ENCODE measurements around the gene NET1. TPM values are rescaled to one million over a fixed set of nuclear protein-coding genes. Genes with fewer than 3 reads are reported as not detected.

The NET1 gene
- total and polyA plus RNA-seq, 9 donors, result 31.0 to 79.2 (median 51.0) TPM

DNA sequence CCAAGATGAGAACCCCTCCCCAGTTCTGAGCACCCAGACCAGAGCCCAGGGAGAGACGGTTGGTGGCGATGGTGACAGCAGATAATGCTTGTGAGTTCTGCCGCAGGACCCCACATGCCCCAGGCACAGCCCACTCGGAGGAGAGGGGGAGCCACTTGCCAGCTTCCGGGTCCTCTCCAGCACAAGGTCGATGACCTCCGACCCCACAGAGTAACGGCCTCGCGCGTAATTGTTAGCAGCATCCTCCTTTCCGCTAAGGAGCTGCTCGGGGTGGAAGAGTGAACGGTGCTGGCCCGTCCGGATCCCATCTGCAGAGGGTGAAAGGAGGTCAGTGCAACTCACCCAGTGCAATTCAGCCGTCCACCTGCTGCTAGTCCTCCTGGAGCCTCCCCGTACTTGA is 17.2 kb upstream of the NET1 start:
- DNase-seq, result no peak
- H3K27ac ChIP-seq, result no peak overlapping the region
- no peak overlapping the region for H3K4me3 ChIP-seq
- H3K36me3 ChIP-seq, result no peaks in the 10 kb centered on the region
- H3K9me3 ChIP-seq, result no peaks in the 10 kb centered on the region
- WGBS, 3 donors, result 84 to 90% (median 87%) methylated on average over 18 of the region's 18 CpGs
- intact Hi-C loops (cut with DNase I), result no loop called here
- H3K4me1 ChIP-seq (ENCODE audit: insufficient read depth), result no peaks in the 10 kb centered on the region
- H3K27me3 ChIP-seq, result no peaks in the 10 kb centered on the region
- no peak for TF ChIP-seq EP300 (IDR thresholded peaks at IDR 0.05)
- TF ChIP-seq, protein P1, sequence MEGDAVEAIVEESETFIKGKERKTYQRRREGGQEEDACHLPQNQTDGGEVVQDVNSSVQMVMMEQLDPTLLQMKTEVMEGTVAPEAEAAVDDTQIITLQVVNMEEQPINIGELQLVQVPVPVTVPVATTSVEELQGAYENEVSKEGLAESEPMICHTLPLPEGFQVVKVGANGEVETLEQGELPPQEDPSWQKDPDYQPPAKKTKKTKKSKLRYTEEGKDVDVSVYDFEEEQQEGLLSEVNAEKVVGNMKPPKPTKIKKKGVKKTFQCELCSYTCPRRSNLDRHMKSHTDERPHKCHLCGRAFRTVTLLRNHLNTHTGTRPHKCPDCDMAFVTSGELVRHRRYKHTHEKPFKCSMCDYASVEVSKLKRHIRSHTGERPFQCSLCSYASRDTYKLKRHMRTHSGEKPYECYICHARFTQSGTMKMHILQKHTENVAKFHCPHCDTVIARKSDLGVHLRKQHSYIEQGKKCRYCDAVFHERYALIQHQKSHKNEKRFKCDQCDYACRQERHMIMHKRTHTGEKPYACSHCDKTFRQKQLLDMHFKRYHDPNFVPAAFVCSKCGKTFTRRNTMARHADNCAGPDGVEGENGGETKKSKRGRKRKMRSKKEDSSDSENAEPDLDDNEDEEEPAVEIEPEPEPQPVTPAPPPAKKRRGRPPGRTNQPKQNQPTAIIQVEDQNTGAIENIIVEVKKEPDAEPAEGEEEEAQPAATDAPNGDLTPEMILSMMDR (IDR thresholded peaks at IDR 0.05), result no peak
- TF ChIP-seq POLR2A (IDR thresholded peaks at IDR 0.05), result no peak

DNA sequence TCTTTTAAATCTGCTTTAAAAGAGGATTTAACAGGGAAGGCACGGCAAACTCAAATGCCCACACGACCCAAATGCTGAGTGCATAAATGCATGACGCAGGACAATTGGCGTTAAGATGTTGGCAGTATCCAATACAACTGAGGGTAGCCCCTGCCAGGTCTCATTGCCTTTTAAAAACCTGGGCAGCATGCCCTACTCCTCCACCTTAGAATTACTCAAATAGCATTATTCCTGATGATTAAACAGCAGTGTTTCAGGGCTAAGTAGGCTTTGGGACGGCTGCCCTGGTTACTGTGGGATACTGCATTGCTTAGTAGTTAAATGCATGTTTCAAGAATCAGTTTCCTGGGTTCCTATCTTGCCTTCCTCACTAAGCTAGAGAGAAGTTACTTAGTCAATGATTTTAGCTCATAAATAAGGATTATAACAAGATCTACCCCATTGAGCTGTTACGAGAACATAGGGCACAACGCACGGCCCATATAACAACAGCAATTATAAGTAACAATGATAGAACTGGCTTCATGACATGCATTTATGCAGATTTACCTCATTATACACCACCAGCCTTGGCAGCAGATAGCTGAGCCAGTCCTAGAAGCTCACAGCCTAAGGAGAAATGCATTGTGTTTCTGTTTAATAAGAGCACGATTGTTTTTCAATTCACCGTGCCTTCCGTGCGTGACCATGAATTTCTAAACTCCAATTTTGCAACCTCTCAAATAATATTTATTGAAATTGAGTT is 15.6 kb upstream of the NET1 start:
- H3K9me3 ChIP-seq, result no peaks in the 10 kb centered on the region
- H3K36me3 ChIP-seq, result no peaks in the 10 kb centered on the region
- H3K27ac ChIP-seq, result no peak overlapping the region
- no peak for DNase-seq
- H3K4me1 ChIP-seq (ENCODE audit: insufficient read depth), result no peaks in the 10 kb centered on the region
- H3K27me3 ChIP-seq, result no peaks in the 10 kb centered on the region
- intact Hi-C loops (cut with DNase I), result no loop called here
- no peak overlapping the region for H3K4me3 ChIP-seq
- TF ChIP-seq, protein P1 (IDR thresholded peaks at IDR 0.05), result no peak
- TF ChIP-seq EP300 (IDR thresholded peaks at IDR 0.05) (no peak), POLR2A (IDR thresholded peaks at IDR 0.05) (no peak)
- 50 to 76% (median 58%) methylated on average over 12 of the region's 12 CpGs for WGBS, 3 donors

DNA sequence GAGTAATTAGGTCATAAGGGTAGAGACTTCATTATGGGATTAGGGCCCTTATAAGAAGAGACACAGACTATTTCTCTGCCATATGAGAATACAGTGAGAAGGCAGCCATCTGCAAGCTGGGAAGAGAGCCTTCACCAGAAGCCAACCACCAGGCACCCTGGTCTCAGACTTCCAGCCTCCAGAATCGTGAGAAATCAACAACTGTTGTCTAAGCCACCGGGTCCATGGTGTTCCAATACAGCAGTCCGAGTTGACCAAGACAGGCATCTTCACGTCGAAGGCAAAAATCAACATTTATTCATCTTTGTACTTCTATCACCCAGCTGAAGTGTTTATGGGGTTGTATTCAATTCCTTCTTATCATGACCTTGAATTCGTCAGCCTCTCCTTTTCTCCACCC is 13.0 kb upstream of the NET1 start:
- TF ChIP-seq EP300 (IDR thresholded peaks at IDR 0.05), result no peak
- TF ChIP-seq, protein P1 (IDR thresholded peaks at IDR 0.05), result no peak
- TF ChIP-seq POLR2A (IDR thresholded peaks at IDR 0.05), result no peak
- 31 to 67% (median 53%) methylated on average over 6 of the region's 6 CpGs for WGBS, 3 donors
- Histone ChIP-seq H3K4me1 (ENCODE audit: insufficient read depth) (no peaks in the 10 kb centered on the region), H3K36me3 (no peaks in the 10 kb centered on the region), H3K9me3 (no peaks in the 10 kb centered on the region), H3K4me3 (no peak overlapping the region), H3K27me3 (no peaks in the 10 kb centered on the region), H3K27ac (no peak overlapping the region)
- DNase-seq, result no peak
- intact Hi-C loops (cut with DNase I), result no loop called here

DNA sequence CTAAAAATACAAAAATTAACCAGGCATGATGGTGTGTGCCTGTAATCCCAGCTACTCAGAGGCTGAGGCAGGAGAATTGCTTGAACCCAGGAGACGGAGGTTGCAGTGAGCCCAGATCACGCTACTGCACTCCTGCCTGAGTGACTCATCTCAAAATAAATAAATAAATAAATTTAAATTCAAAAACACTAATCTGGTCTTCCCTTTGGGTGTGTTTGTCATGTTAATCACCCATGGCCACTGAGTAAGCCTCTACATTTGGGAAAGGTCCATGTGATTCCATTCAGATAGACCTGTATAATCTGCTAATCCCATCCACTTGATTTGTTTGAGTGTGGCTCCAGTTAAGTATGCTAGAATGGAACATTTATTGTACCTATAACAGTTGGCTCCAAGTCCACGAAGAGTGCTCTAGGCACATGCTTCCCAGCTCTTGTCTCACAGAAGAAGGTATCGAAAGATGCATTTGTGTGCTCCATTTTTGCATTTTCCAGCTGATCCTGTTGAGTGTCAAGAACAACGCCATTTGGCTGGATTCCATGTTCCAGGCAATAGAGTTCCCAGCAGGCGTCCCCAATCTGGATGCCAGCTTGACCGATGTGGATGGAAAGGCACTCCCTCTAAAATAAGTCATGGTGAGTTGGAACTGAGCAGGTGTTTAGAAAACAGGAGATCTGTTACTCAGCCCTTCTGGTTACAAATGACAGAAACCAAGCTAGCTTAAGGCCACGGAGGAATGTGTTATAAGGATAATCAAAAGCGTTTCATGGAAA is 11.7 kb upstream of the NET1 start:
- DNase-seq, result no peak
- no peak overlapping the region for H3K27ac ChIP-seq
- no peaks in the 10 kb centered on the region for H3K4me1 ChIP-seq (ENCODE audit: insufficient read depth)
- no peaks in the 10 kb centered on the region for H3K9me3 ChIP-seq
- 87 to 90% (median 89%) methylated on average over 9 of the region's 9 CpGs for WGBS, 3 donors
- intact Hi-C loops (cut with DNase I), result no loop called here
- H3K4me3 ChIP-seq, result no peak overlapping the region
- no peaks in the 10 kb centered on the region for H3K27me3 ChIP-seq
- H3K36me3 ChIP-seq, result no peaks in the 10 kb centered on the region
- TF ChIP-seq EP300 (IDR thresholded peaks at IDR 0.05) (no peak), POLR2A (IDR thresholded peaks at IDR 0.05) (no peak)
- TF ChIP-seq, protein P1 (IDR thresholded peaks at IDR 0.05), result no peak
